ENCODE measurements around the gene TARDBP. TPM values are rescaled to one million over a fixed set of nuclear protein-coding genes. Genes with fewer than 3 reads are reported as not detected.

The TARDBP gene
- total RNA-seq, 1 donor from 2014 or later = 117 TPM

- Histone ChIP-seq H3K27me3 (ENCODE audit: low read depth) (no peaks in the 10 kb centered on the region), H3K9me3 (no peaks in the 10 kb centered on the region), H3K4me1 (peaks cover 20% of the 10 kb centered on the region), H3K4me3 (no peak overlapping the region), H3K27ac (peak overlapping the region; percentile 49), H3K36me3 (no peaks in the 10 kb centered on the region)
- ATAC-seq = peak; percentile 27 to 44
- TF ChIP-seq, protein P1, sequence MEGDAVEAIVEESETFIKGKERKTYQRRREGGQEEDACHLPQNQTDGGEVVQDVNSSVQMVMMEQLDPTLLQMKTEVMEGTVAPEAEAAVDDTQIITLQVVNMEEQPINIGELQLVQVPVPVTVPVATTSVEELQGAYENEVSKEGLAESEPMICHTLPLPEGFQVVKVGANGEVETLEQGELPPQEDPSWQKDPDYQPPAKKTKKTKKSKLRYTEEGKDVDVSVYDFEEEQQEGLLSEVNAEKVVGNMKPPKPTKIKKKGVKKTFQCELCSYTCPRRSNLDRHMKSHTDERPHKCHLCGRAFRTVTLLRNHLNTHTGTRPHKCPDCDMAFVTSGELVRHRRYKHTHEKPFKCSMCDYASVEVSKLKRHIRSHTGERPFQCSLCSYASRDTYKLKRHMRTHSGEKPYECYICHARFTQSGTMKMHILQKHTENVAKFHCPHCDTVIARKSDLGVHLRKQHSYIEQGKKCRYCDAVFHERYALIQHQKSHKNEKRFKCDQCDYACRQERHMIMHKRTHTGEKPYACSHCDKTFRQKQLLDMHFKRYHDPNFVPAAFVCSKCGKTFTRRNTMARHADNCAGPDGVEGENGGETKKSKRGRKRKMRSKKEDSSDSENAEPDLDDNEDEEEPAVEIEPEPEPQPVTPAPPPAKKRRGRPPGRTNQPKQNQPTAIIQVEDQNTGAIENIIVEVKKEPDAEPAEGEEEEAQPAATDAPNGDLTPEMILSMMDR (IDR thresholded peaks at IDR 0.05) = no peak
- intact Hi-C loops (cut with DNase I) = no loop called here
- no peak for DNase-seq
Observed at GRCh38 chr1:10979483-10979920, 33.0 kb upstream of the TARDBP start.

GRCh38 chr1:10980094-10980577, 32.3 kb upstream of the TARDBP start:
- H3K4me1 ChIP-seq = peaks cover 20% of the 10 kb centered on the region
- peak overlapping the region; percentile 24 for H3K4me3 ChIP-seq
- peak overlapping the region; percentile 49 for H3K27ac ChIP-seq
- TF ChIP-seq, protein P1 (IDR thresholded peaks at IDR 0.05) = peak; percentile 46
- ATAC-seq (peak; percentile 95 to 96), DNase-seq (peak; percentile 86)
- H3K27me3 ChIP-seq (ENCODE audit: low read depth) = no peaks in the 10 kb centered on the region
- intact Hi-C loops (cut with DNase I) = no loop called here
- H3K9me3 ChIP-seq = no peaks in the 10 kb centered on the region
- H3K36me3 ChIP-seq = no peaks in the 10 kb centered on the region

- no peaks in the 10 kb centered on the region for H3K9me3 ChIP-seq
- H3K4me3 ChIP-seq = no peak overlapping the region
- no peaks in the 10 kb centered on the region for H3K36me3 ChIP-seq
- peaks cover 20% of the 10 kb centered on the region for H3K4me1 ChIP-seq
- no peaks in the 10 kb centered on the region for H3K27me3 ChIP-seq (ENCODE audit: low read depth)
- DNase-seq = no peak
- ATAC-seq = peak in 1 of 2 donors; percentile 5
- H3K27ac ChIP-seq = no peak overlapping the region
- TF ChIP-seq, protein P1 (IDR thresholded peaks at IDR 0.05) = no peak
- intact Hi-C loops (cut with DNase I) = no loop called here
Observed at GRCh38 chr1:10980841-10981727, 31.4 kb upstream of the TARDBP start.

DNA sequence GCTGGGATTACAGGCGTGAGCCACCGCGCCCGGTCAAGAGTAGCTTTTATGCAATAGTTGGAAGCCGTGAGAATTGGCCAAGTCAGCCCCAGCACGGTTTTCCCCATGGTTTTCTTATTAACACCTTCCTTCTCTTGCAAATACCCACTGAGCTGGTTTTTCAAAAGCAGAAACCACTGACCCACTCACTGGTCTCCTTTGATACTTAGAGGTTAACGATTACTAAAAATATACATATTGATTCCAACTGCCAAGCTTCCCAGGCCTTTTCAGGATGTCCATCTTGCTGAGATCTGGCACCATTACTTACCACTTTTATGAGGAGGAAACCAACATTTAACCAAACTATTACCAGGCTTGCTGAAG, 25.9 kb upstream of the TARDBP start:
- Histone ChIP-seq H3K27ac (no peak overlapping the region), H3K36me3 (no peaks in the 10 kb centered on the region), H3K27me3 (ENCODE audit: low read depth) (no peaks in the 10 kb centered on the region), H3K9me3 (no peaks in the 10 kb centered on the region), H3K4me3 (no peak overlapping the region), H3K4me1 (no peaks in the 10 kb centered on the region)
- intact Hi-C loops (cut with DNase I) = no loop called here
- no peak for DNase-seq
- ATAC-seq = no peak
- TF ChIP-seq, protein P1 (IDR thresholded peaks at IDR 0.05) = no peak

DNA sequence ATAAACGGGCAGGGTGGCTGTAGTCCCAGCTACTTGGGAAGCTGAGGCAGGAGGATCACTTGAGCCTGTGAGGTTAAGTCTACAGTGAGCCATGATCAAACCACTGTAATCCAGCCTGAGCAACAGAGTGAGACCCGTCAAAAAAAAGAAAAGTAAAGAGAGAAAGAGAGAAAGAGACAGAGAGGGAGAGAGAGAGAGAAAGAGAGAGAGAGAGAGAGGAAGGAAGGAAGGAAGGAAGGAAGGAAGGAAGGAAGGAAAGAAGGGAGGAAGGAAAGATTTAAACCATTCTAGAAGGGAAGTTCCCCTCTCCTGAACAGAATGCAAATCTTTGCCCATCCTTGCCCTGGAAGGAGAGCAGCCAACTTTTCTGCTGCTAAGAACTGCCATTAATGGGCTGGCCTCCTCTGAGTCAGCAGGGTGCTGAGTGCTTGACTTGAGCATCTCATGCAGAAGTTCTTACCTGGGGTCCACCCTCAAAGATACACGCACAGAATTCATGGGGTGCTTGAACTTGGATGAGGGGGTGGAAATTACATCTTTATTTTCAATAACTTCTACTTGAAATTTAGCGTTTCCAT, 24.5 kb upstream of the TARDBP start:
- DNase-seq = no peak
- Histone ChIP-seq H3K36me3 (no peaks in the 10 kb centered on the region), H3K4me1 (no peaks in the 10 kb centered on the region), H3K9me3 (no peaks in the 10 kb centered on the region), H3K27me3 (ENCODE audit: low read depth) (no peaks in the 10 kb centered on the region), H3K27ac (no peak overlapping the region), H3K4me3 (no peak overlapping the region)
- ATAC-seq = no peak
- TF ChIP-seq, protein P1 (IDR thresholded peaks at IDR 0.05) = no peak
- intact Hi-C loops (cut with DNase I) = no loop called here
